Small intestine (tissue), 7 donors: ENCODE measurements around the gene TRMT6. TPM values are rescaled to one million over a fixed set of nuclear protein-coding genes. Genes with fewer than 3 reads are reported as not detected.
A peak's percentile ranks its signal among the peaks of the same experiment; 100 is the strongest.

ENCODE experiments used
- DNase-seq, 2 donors: peaks; one replicate each; pipeline versions ENCODE4 v3.0.0 to v3.0.0-alpha.2; 2013
- FAIRE-seq: peaks from 2 replicates; lab custom pipeline; 2012; peaks lifted over from hg19 to GRCh38; lab: Jason Lieb, UNC
- H3K27ac ChIP-seq, 3 donors: one replicate each; pipeline ENCODE4 v1.5.1; 2013; ENCODE audit warnings: low read length in 2 of 3, mild to moderate bottlenecking in 2 of 3, control low read depth in 1 of 3, inconsistent platforms in 1 of 3, low read depth in 1 of 3, moderate library complexity in 1 of 3
- H3K27me3 ChIP-seq, 3 donors: one replicate each; pipeline ENCODE4 v1.6.1; 2013; ENCODE audit warnings: low read length in 3 of 3, inconsistent platforms in 1 of 3; ENCODE audit not compliant: control insufficient read depth in 3 of 3, insufficient read depth in 3 of 3
- H3K36me3 ChIP-seq, 3 donors: one replicate each; pipeline ENCODE4 v1.6.1; 2013; ENCODE audit warnings: low read length in 3 of 3, inconsistent platforms in 1 of 3, low read depth in 1 of 3, mild to moderate bottlenecking in 1 of 3, moderate library complexity in 1 of 3; ENCODE audit not compliant: control insufficient read depth in 3 of 3, insufficient read depth in 2 of 3
- H3K4me1 ChIP-seq, 3 donors: one replicate each; pipeline ENCODE4 v1.6.1; 2013; ENCODE audit warnings: low read length in 2 of 3, inconsistent platforms in 1 of 3, low read depth in 1 of 3, mild to moderate bottlenecking in 1 of 3, moderate library complexity in 1 of 3; ENCODE audit not compliant: control insufficient read depth in 3 of 3, insufficient read depth in 2 of 3
- H3K4me3 ChIP-seq, 3 donors: one replicate each; pipeline ENCODE4 v1.5.1; 2013; ENCODE audit warnings: low read length in 3 of 3, control low read depth in 1 of 3, inconsistent platforms in 1 of 3, low read depth in 1 of 3, mild to moderate bottlenecking in 1 of 3, moderate library complexity in 1 of 3
- H3K9me3 ChIP-seq, 2 donors: one replicate each; pipeline ENCODE4 v1.6.1; 2013; ENCODE audit warnings: low read depth in 1 of 2, low read length in 1 of 2; ENCODE audit not compliant: control insufficient read depth in 2 of 2, insufficient read depth in 1 of 2
- WGBS, 3 donors: extraction: QIAGEN DNeasy Blood & Tissue Kit; methylation state at CpG; one replicate each; pipeline ENCODE4 v1.1.7; 2013; 5-methylcytosine and 5-hydroxymethylcytosine counted together
- polyA plus RNA-seq, 4 donors: library from polyadenylated mRNA; stranded (reverse) in 3 of 4; unstranded in 1 of 4; fragments of 200-250 nt in 3 of 4; fragments of 120-200 nt in 1 of 4; gene quantifications; one replicate each; pipeline versions ENCODE4 v1.2.1 to v1.2.3, GENCODE V29; 2013
- donor health status: healthy with polysubstance abuse.
- donor health status: control.
- donor health status: control.
- donor health status: Bipolar disorder and iron deficiency.
- donor health status: healthy.

TRMT6 gene
- polyA plus RNA-seq, 4 donors, result 6.2 to 10.3 (median 8.6) TPM

DNA sequence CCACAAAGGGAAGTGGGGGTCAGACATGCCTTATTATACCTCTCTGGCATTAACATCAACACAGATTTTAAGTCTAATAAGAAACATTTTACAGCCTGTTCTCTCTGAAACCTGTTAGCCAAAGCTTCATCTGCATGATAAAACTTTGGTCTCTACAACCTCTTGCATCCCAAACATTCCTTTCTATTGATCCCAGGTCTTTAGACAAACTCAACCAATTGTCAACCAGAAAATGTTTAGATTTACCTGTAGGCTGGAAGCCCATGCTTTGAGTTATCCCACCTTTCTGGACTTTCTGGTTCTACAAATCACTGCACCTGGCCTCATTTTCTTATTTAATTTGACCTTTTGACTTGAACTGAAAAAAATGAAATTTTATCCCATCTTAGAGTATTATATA is 20.9 kb upstream of the TRMT6 start:
- Histone ChIP-seq H3K4me1 (peaks cover 0 to 21% (median 0%) of the 10 kb centered on the region in 3 donors), H3K4me3 (no peak overlapping the region), H3K9me3 (no peaks in the 10 kb centered on the region), H3K36me3 (peaks cover 3 to 10% (median 4%) of the 10 kb centered on the region in 3 donors), H3K27ac (no peak overlapping the region), H3K27me3 (no peaks in the 10 kb centered on the region)
- FAIRE-seq (no peak), DNase-seq (no peak)

- no peak for FAIRE-seq
- peaks cover 3 to 10% (median 4%) of the 10 kb centered on the region in 3 donors for H3K36me3 ChIP-seq
- H3K27ac ChIP-seq, result no peak overlapping the region
- WGBS, 3 donors, result 93 to 100% (median 94%) methylated on average over 2 of the region's 2 CpGs
- no peak overlapping the region for H3K4me3 ChIP-seq
- peaks cover 0 to 21% (median 0%) of the 10 kb centered on the region in 3 donors for H3K4me1 ChIP-seq
- no peak for DNase-seq
- H3K27me3 ChIP-seq, result no peaks in the 10 kb centered on the region
- no peaks in the 10 kb centered on the region for H3K9me3 ChIP-seq
Measured at GRCh38 chr20:5970381-5970780, 20.0 kb upstream of the TRMT6 start.

GRCh38 chr20:5969940-5970339 is 19.6 kb upstream of the TRMT6 start:
- H3K9me3 ChIP-seq, result no peaks in the 10 kb centered on the region
- no peak overlapping the region for H3K4me3 ChIP-seq
- peaks cover 0 to 21% (median 0%) of the 10 kb centered on the region in 3 donors for H3K4me1 ChIP-seq
- peaks cover 3 to 8% (median 6%) of the 10 kb centered on the region in 3 donors for H3K36me3 ChIP-seq
- no peaks in the 10 kb centered on the region for H3K27me3 ChIP-seq
- FAIRE-seq, result no peak
- DNase-seq, result no peak
- H3K27ac ChIP-seq, result no peak overlapping the region

DNA sequence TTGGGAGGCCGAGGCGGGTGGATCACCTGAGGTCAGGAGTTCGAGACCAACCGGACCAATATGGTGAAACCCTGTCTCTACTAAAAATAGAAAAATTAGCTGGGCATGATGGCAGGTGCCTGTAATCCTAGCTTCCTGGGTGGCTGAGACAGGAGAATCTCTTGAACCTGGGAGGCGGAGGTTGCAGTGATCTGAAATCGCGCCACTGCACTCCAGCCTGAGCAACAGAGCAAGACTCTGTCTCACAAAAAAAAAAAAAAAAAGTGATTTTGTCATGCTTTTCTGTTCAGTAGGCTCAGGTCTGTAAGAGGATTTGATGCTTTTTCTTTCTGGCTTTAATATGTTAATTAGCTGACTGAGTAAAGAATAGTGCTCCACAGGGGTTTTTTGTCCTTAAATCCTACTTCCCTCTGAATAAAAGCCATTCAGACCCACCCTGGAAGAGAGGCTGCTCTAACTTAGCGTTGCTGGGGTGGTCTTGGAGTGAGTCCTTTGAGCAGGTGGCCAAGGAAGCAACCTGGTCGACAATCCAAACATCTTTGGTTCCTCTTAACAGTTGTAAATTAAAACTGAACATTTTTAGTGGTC is 19.1 kb upstream of the TRMT6 start:
- Histone ChIP-seq H3K4me1 (peaks cover 0 to 21% (median 0%) of the 10 kb centered on the region in 3 donors), H3K27me3 (no peaks in the 10 kb centered on the region), H3K4me3 (no peak overlapping the region), H3K9me3 (no peaks in the 10 kb centered on the region), H3K36me3 (peaks cover 3 to 8% (median 6%) of the 10 kb centered on the region in 3 donors), H3K27ac (no peak overlapping the region)
- 86 to 96% (median 92%) methylated on average over 9 of the region's 9 CpGs for WGBS, 3 donors
- FAIRE-seq (no peak), DNase-seq (no peak)

- DNase-seq (no peak), FAIRE-seq (no peak)
- no peak overlapping the region for H3K4me3 ChIP-seq
- no peaks in the 10 kb centered on the region for H3K9me3 ChIP-seq
- no peak overlapping the region for H3K27ac ChIP-seq
- WGBS, 3 donors, result 94 to 97% (median 96%) methylated on average over 3 of the region's 3 CpGs
- H3K36me3 ChIP-seq, result peaks cover 2 to 6% (median 3%) of the 10 kb centered on the region in 3 donors
- H3K4me1 ChIP-seq, result peaks cover 0 to 12% (median 0%) of the 10 kb centered on the region in 3 donors
- H3K27me3 ChIP-seq, result no peaks in the 10 kb centered on the region
Measured at GRCh38 chr20:5968462-5968861, 18.1 kb upstream of the TRMT6 start.

DNA sequence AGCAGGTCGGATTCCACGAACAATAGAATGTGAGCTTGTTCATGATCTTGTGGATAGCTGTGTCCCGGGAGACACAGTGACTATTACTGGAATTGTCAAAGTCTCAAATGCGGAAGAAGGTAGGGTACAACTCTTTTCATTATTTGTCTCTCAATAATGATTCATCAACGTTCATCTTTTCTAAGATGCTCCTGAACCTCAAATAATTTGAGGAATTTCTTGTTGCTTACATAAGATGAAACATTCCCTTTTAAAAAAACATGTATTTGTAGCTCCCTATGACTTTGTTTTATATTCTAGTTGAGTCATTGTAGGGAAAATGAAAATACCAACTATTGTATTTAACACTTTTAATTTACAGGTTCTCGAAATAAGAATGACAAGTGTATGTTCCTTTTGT is 17.1 kb upstream of the TRMT6 start:
- Histone ChIP-seq H3K36me3 (peaks cover 3 to 6% (median 5%) of the 10 kb centered on the region in 3 donors), H3K4me1 (peaks cover 0 to 4% (median 0%) of the 10 kb centered on the region in 3 donors), H3K4me3 (no peak overlapping the region), H3K27ac (no peak overlapping the region), H3K27me3 (no peaks in the 10 kb centered on the region), H3K9me3 (no peaks in the 10 kb centered on the region)
- FAIRE-seq (no peak), DNase-seq (no peak)
- 93 to 96% (median 95%) methylated on average over 6 of the region's 6 CpGs for WGBS, 3 donors

DNA sequence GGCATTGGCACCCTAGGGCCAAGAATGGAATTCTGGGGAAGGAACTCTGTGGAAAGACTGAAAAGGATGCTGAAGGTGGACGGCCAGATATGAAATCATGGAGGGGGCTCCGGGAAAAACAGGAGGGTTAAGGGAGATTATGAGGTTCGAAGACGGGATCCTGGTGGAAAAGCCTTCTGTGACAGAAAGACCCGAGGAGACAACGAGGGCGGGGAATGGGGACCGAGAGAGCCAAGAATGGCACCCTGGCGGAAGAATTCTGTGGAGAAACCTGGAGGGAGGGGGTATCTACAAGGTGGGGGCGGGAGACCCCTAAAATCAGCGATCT is 426 bp downstream of the TRMT6 start:
- H3K27ac ChIP-seq, result peak overlapping the region in 1 of 3 donors; percentile 47
- H3K4me3 ChIP-seq, result peak overlapping the region; percentile 68 to 76 (median 69)
- 0 to 1% (median 0%) methylated on average over 11 of the region's 11 CpGs for WGBS, 3 donors
- no peaks in the 10 kb centered on the region for H3K27me3 ChIP-seq
- H3K9me3 ChIP-seq, result no peaks in the 10 kb centered on the region
- peaks cover 0 to 8% (median 4%) of the 10 kb centered on the region in 3 donors for H3K4me1 ChIP-seq
- peak in 1 of 2 donors; percentile 3 for DNase-seq
- H3K36me3 ChIP-seq, result peaks cover 2 to 21% (median 7%) of the 10 kb centered on the region in 3 donors
- FAIRE-seq, result no peak

GRCh38 chr20:5947276-5947675 is 3.1 kb downstream of the TRMT6 start:
- peaks cover 0 to 8% (median 4%) of the 10 kb centered on the region in 3 donors for H3K4me1 ChIP-seq
- WGBS, 3 donors, result 68 to 80% (median 78%) methylated on average over 6 of the region's 6 CpGs
- DNase-seq (no peak), FAIRE-seq (no peak)
- H3K4me3 ChIP-seq, result no peak overlapping the region
- H3K27me3 ChIP-seq, result no peaks in the 10 kb centered on the region
- H3K36me3 ChIP-seq, result peaks cover 10 to 28% (median 15%) of the 10 kb centered on the region in 3 donors
- H3K9me3 ChIP-seq, result no peaks in the 10 kb centered on the region
- H3K27ac ChIP-seq, result no peak overlapping the region

GRCh38 chr20:5945963-5946362 is 4.4 kb downstream of the TRMT6 start:
- no peaks in the 10 kb centered on the region for H3K27me3 ChIP-seq
- H3K36me3 ChIP-seq, result peaks cover 14 to 35% (median 19%) of the 10 kb centered on the region in 3 donors
- DNase-seq (no peak), FAIRE-seq (no peak)
- no peaks in the 10 kb centered on the region for H3K9me3 ChIP-seq
- peaks cover 0 to 8% (median 0%) of the 10 kb centered on the region in 3 donors for H3K4me1 ChIP-seq
- WGBS, 3 donors, result 77 to 80% (median 78%) methylated on average over 3 of the region's 3 CpGs
- H3K4me3 ChIP-seq, result no peak overlapping the region
- H3K27ac ChIP-seq, result no peak overlapping the region
